Mammary epithelial cell (primary cell): ENCODE data around the gene PMPCA.

Experiments
- EZH2 ChIP-seq: IDR thresholded peaks from 2 replicates; pipeline ENCODE4 v1.6.1; 2012; ENCODE audit warnings: low read length, inconsistent platforms, borderline replicate concordance
- TF ChIP-seq, protein P1 (sequence below), 2 donors: IDR thresholded peaks in 1 of 2; conservative IDR thresholded peaks in 1 of 2; 2 replicates each; pipeline ENCODE4 v1.5.1; 2011 to 2012; ENCODE audit warnings: inconsistent platforms in 2 of 2, low read length in 2 of 2, mild to moderate bottlenecking in 2 of 2, control low read depth in 1 of 2, low read depth in 1 of 2; ENCODE audit not compliant: insufficient read depth in 1 of 2; ENCODE audit errors: extremely low read depth in 1 of 2

DNA sequence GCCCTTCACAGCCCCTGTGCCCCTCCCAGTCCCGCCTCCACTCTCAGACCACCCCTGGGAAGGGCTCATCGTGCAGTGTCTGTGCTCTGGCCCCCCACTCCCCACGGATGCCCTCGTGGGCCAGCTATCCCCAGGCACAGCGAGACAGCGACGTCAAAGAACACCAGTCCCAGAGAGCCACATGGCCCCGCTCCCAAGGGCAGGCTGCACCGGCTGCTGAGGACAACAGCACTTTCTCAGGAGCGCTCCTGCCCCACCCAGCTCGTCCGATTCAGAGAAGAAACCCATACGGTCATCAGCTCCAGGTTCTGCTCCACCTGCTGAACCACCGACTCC lies 5.7 kb upstream of the PMPCA start:
- TF ChIP-seq, protein P1, sequence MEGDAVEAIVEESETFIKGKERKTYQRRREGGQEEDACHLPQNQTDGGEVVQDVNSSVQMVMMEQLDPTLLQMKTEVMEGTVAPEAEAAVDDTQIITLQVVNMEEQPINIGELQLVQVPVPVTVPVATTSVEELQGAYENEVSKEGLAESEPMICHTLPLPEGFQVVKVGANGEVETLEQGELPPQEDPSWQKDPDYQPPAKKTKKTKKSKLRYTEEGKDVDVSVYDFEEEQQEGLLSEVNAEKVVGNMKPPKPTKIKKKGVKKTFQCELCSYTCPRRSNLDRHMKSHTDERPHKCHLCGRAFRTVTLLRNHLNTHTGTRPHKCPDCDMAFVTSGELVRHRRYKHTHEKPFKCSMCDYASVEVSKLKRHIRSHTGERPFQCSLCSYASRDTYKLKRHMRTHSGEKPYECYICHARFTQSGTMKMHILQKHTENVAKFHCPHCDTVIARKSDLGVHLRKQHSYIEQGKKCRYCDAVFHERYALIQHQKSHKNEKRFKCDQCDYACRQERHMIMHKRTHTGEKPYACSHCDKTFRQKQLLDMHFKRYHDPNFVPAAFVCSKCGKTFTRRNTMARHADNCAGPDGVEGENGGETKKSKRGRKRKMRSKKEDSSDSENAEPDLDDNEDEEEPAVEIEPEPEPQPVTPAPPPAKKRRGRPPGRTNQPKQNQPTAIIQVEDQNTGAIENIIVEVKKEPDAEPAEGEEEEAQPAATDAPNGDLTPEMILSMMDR (conservative IDR thresholded peaks at IDR 0.05 in 1 of 2, IDR thresholded peaks at IDR 0.05 in 1 of 2; ENCODE audit: extremely low read depth in 1 of 2, insufficient read depth in 1 of 2, low read depth in 1 of 2, low read length in 2 of 2) = no peak
- TF ChIP-seq EZH2 = no peak
